AG04449 (cell line): Measurements from ENCODE around the gene CCDC158.

Experiments
- CTCF ChIA-PET: fragments of 350-600 bp; formaldehyde crosslinking; extraction: SDS; loops from one replicate; lab custom pipeline; 2021; ENCODE audit warnings: antibody characterized with exemption; lab: Yijun Ruan, JAX
- POLR2A ChIA-PET: fragments of 400-600, 350-600 bp; formaldehyde crosslinking; extraction: SDS; loops from one replicate; lab custom pipeline; 2020; ENCODE audit warnings: antibody characterized with exemption, inconsistent platforms; lab: Yijun Ruan, JAX
- DNase-seq: peaks from one replicate; pipeline ENCODE4 v3.0.0-alpha.2; 2010; ENCODE audit warnings: low read depth, low spot score
- H3K4me3 ChIP-seq: 2 replicates; pipeline ENCODE4 v1.5.1; 2011; ENCODE audit warnings: low read depth, mild to moderate bottlenecking, control low read depth, low read length
- TF ChIP-seq, protein P1 (sequence below): IDR thresholded peaks from one replicate; pipeline ENCODE4 v1.5.1; 2011; ENCODE audit warnings: mild to moderate bottlenecking, moderate library complexity, low read length, control low read depth, inconsistent platforms; ENCODE audit not compliant: insufficient read depth; ENCODE audit errors: missing control alignments

CCDC158 gene

DNA sequence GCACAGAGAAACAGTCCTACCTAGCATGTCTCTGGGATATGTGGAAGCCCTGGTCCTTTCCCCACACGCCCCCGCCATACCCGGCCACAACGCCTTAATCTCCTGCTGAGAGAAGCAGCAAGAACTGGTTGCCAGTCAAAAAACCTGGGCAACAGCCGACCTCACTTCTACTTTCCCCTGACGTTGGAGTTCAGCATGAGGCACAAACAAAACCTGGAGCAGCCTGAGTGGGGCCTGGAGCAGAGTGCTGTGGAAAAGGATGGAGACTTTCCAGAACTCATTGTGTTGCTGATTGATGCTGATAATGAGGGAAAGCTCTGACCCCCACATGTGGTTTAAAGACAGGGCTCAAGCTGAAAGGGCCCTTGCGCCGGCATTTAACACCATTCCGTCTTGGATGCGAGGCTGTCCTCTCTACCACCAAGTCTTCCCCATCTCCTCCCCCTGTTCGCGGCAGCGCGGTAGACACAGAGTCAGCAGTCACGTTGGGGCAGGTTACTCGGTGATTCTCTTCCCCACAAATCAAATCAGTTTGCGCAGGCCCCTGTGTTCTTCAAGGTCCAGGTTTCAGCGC is 666 bp downstream of the CCDC158 start:
- CTCF ChIA-PET: interaction anchor here (1.1 to 4.0 kb wide), 4 partner anchors 10 to 240 kb away, joined by 4 to 17 read pairs (median 8); partner anchors contain the start of gene SHROOM3

DNA sequence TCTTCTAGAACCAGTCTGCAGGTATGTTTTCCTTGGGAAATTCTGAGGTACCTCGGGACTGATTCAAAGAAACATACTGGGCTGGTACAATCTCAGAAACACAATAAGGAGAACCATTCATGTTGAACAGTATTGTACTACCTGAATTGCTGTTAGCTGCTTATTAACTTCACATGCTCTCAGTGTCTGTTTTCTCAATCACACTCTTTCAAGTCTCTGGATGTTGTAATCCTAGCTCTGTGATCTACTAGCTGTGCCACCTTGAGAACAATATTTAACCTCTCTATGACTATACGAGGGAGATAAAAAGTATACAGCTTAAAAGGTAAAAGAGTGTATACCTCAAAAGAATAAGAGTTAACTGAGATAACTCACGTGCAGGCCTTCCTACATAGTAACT is 10.3 kb downstream of the CCDC158 start:
- POLR2A ChIA-PET: no interaction called here
- DNase-seq: no peak
- CTCF ChIA-PET: interaction anchor here (1.4 kb wide), 1 partner anchor 94 kb away, joined by 4 read pairs; no protein-coding TSS in a partner anchor
- TF ChIP-seq, protein P1, sequence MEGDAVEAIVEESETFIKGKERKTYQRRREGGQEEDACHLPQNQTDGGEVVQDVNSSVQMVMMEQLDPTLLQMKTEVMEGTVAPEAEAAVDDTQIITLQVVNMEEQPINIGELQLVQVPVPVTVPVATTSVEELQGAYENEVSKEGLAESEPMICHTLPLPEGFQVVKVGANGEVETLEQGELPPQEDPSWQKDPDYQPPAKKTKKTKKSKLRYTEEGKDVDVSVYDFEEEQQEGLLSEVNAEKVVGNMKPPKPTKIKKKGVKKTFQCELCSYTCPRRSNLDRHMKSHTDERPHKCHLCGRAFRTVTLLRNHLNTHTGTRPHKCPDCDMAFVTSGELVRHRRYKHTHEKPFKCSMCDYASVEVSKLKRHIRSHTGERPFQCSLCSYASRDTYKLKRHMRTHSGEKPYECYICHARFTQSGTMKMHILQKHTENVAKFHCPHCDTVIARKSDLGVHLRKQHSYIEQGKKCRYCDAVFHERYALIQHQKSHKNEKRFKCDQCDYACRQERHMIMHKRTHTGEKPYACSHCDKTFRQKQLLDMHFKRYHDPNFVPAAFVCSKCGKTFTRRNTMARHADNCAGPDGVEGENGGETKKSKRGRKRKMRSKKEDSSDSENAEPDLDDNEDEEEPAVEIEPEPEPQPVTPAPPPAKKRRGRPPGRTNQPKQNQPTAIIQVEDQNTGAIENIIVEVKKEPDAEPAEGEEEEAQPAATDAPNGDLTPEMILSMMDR: no peak
- H3K4me3 ChIP-seq: no peak overlapping the region

More for the DNA sequence above, 666 bp downstream of the CCDC158 start:
- no peak for DNase-seq
- POLR2A ChIA-PET: no interaction called here
- TF ChIP-seq, protein P1: no peak
- peak overlapping the region; percentile 48 for H3K4me3 ChIP-seq

GRCh38 chr4:76407440-76408119 is 13.4 kb downstream of the CCDC158 start:
- TF ChIP-seq, protein P1: no peak
- ChIA-PET POLR2A (no interaction called here), CTCF (no interaction called here)
- no peak overlapping the region for H3K4me3 ChIP-seq
- DNase-seq: no peak

- H3K4me3 ChIP-seq: no peak overlapping the region
- DNase-seq: no peak
- ChIA-PET CTCF (interaction anchor here (1.0 kb wide), 1 partner anchor 13 kb away, joined by 3 read pairs; no protein-coding TSS in a partner anchor), POLR2A (no interaction called here)
- TF ChIP-seq, protein P1: no peak
Observed at GRCh38 chr4:76406081-76406480, 14.9 kb downstream of the CCDC158 start.

GRCh38 chr4:76401654-76402053 is 19.3 kb downstream of the CCDC158 start:
- ChIA-PET POLR2A (no interaction called here), CTCF (no interaction called here)
- H3K4me3 ChIP-seq: no peak overlapping the region
- TF ChIP-seq, protein P1: no peak
- no peak for DNase-seq

GRCh38 chr4:76388160-76388908 is 32.6 kb downstream of the CCDC158 start:
- POLR2A ChIA-PET: no interaction called here
- H3K4me3 ChIP-seq: no peak overlapping the region
- no peak for DNase-seq
- CTCF ChIA-PET: interaction anchor here (2.7 kb wide), 1 partner anchor 10 kb away, joined by 13 read pairs; no protein-coding TSS in a partner anchor
- TF ChIP-seq, protein P1: no peak
